Endodermal cell (in vitro differentiated cells): Measurements from ENCODE around the gene SEMG1. TPM values are rescaled to one million over a fixed set of nuclear protein-coding genes. Genes with fewer than 3 reads are reported as not detected.

Experiments
- DNase-seq: peaks from one replicate; pipeline ENCODE4 v3.0.0-alpha.2; 2017
- H3K27ac ChIP-seq: 2 replicates; pipeline ENCODE4 v1.5.1; 2013; ENCODE audit warnings: mild to moderate bottlenecking, low read depth, low read length, moderate library complexity
- H3K27me3 ChIP-seq: 2 replicates; pipeline ENCODE4 v1.6.1; 2013; ENCODE audit warnings: mild to moderate bottlenecking, low read length, moderate library complexity; ENCODE audit not compliant: insufficient read depth, control insufficient read depth, poor library complexity, severe bottlenecking
- H3K36me3 ChIP-seq: 2 replicates; pipeline ENCODE4 v1.7.0; 2013; ENCODE audit warnings: mild to moderate bottlenecking, low read length, moderate library complexity; ENCODE audit not compliant: control insufficient read depth, insufficient read depth
- H3K4me1 ChIP-seq: one replicate; pipeline ENCODE4 v1.7.0; 2013; ENCODE audit warnings: low read length; ENCODE audit not compliant: control insufficient read depth, insufficient read depth
- H3K4me3 ChIP-seq: 2 replicates; pipeline ENCODE4 v1.5.1; 2013; ENCODE audit warnings: mild to moderate bottlenecking, low read length, moderate library complexity
- H3K9ac ChIP-seq: 2 replicates; pipeline ENCODE4 v1.6.1; 2013; ENCODE audit warnings: mild to moderate bottlenecking, low read length, moderate library complexity; ENCODE audit not compliant: poor library complexity, severe bottlenecking; ENCODE audit errors: extremely low read depth
- H3K9me3 ChIP-seq: 2 replicates; pipeline ENCODE4 v1.6.1; 2013; ENCODE audit warnings: mild to moderate bottlenecking, low read length, moderate library complexity; ENCODE audit not compliant: control insufficient read depth
- H3K27ac Mint-ChIP-seq: 2 replicates; pipeline ENCODE4 v1.8.0; 2020; ENCODE audit warnings: mixed read lengths
- H3K27me3 Mint-ChIP-seq: 2 replicates; pipeline ENCODE4 v1.8.0; 2021; ENCODE audit warnings: mild to moderate bottlenecking, mixed read lengths; ENCODE audit not compliant: insufficient read depth
- H3K36me3 Mint-ChIP-seq: 2 replicates; pipeline ENCODE4 v1.8.0; 2020; ENCODE audit warnings: low read depth, mixed read lengths
- H3K4me1 Mint-ChIP-seq: 2 replicates; pipeline ENCODE4 v1.8.0; 2020; ENCODE audit warnings: mixed read lengths
- H3K4me3 Mint-ChIP-seq: 2 replicates; pipeline ENCODE4 v1.8.0; 2020; ENCODE audit warnings: mild to moderate bottlenecking, moderate library complexity, mixed read lengths
- H3K9me3 Mint-ChIP-seq: 2 replicates; pipeline ENCODE4 v1.8.0; 2020; ENCODE audit warnings: mild to moderate bottlenecking, mixed read lengths
- CTCF ChIP-seq: fragments of 200-600 bp; sonication (generic); conservative IDR thresholded peaks from 2 replicates; pipeline ENCODE4 v1.5.0; 2021; ENCODE audit warnings: antibody characterized with exemption, mild to moderate bottlenecking
- WGBS, 2 experiments: methylation state at CpG; one replicate each; pipeline versions ENCODE4 v1.1.5 to v1.1.7; 2013; ENCODE audit warnings: missing lambda C conversion rate in 2 of 2, mixed read lengths in 1 of 2; ENCODE audit not compliant: insufficient coverage in 1 of 2, insufficient read length in 1 of 2; 5-methylcytosine and 5-hydroxymethylcytosine counted together
- total RNA-seq, 2 donors: library from RNA; stranded (reverse); fragmentation: NEBNext Ultra II Directional in 1 of 2; extraction: Animal tissue kit (Norgen Biotek cat#: 25700) in 1 of 2; gene quantifications; 2 replicates in 1 of 2; 3 replicates in 1 of 2; pipeline ENCODE4 v1.2.1, GENCODE V29; 2021

The SEMG1 gene
- total RNA-seq, 2 donors from 2014 or later = 0.46 TPM; not detected in 1

- Mint-ChIP-seq H3K27ac (no peak overlapping the region), H3K9me3 (no peaks in the 10 kb centered on the region), H3K4me3 (no peak overlapping the region), H3K4me1 (no peaks in the 10 kb centered on the region), H3K27me3 (no peaks in the 10 kb centered on the region), H3K36me3 (no peaks in the 10 kb centered on the region)
- H3K9ac ChIP-seq = no peak overlapping the region
- WGBS, 2 experiments = 86 to 93% methylated on average over 2 to 3 of the region's 3 CpGs
- no peaks in the 10 kb centered on the region for H3K4me1 ChIP-seq
- H3K27me3 ChIP-seq = no peaks in the 10 kb centered on the region
- no peaks in the 10 kb centered on the region for H3K36me3 ChIP-seq
- no peak overlapping the region for H3K4me3 ChIP-seq
- DNase-seq = no peak
- H3K27ac ChIP-seq = no peak overlapping the region
- no peaks in the 10 kb centered on the region for H3K9me3 ChIP-seq
- no peak for TF ChIP-seq CTCF
Measured at GRCh38 chr20:45189861-45190260, 17.0 kb upstream of the SEMG1 start.

- no peak overlapping the region for H3K27ac Mint-ChIP-seq
- H3K9me3 Mint-ChIP-seq = no peaks in the 10 kb centered on the region
- H3K27me3 Mint-ChIP-seq = no peaks in the 10 kb centered on the region
- H3K4me1 ChIP-seq = no peaks in the 10 kb centered on the region
- no peaks in the 10 kb centered on the region for H3K36me3 ChIP-seq
- no peaks in the 10 kb centered on the region for H3K27me3 ChIP-seq
- no peak overlapping the region for H3K27ac ChIP-seq
- H3K9ac ChIP-seq = no peak overlapping the region
- DNase-seq = no peak
- H3K4me3 Mint-ChIP-seq = no peak overlapping the region
- TF ChIP-seq CTCF = no peak
- no peaks in the 10 kb centered on the region for H3K9me3 ChIP-seq
- H3K4me3 ChIP-seq = no peak overlapping the region
- H3K4me1 Mint-ChIP-seq = no peaks in the 10 kb centered on the region
- 87 to 100% methylated on average over 1 to 3 of the region's 3 CpGs for WGBS, 2 experiments
- H3K36me3 Mint-ChIP-seq = no peaks in the 10 kb centered on the region
Measured at GRCh38 chr20:45191926-45192325, 14.9 kb upstream of the SEMG1 start.

GRCh38 chr20:45193331-45193730, 13.5 kb upstream of the SEMG1 start:
- Mint-ChIP-seq H3K36me3 (no peaks in the 10 kb centered on the region), H3K27ac (no peak overlapping the region)

More at GRCh38 chr20:45193331-45193730, 13.5 kb upstream of the SEMG1 start:
- Mint-ChIP-seq H3K9me3 (no peaks in the 10 kb centered on the region), H3K27me3 (no peaks in the 10 kb centered on the region), H3K4me1 (no peaks in the 10 kb centered on the region), H3K4me3 (no peak overlapping the region)
- no peak for DNase-seq
- TF ChIP-seq CTCF = no peak
- H3K27ac ChIP-seq = no peak overlapping the region
- H3K9me3 ChIP-seq = no peaks in the 10 kb centered on the region
- H3K36me3 ChIP-seq = no peaks in the 10 kb centered on the region
- no peaks in the 10 kb centered on the region for H3K27me3 ChIP-seq
- no peaks in the 10 kb centered on the region for H3K4me1 ChIP-seq
- 91% methylated on average over 2 of the region's 2 CpGs; no CpG with 5 or more reads in 1 of the 2 experiments for WGBS, 2 experiments
- H3K4me3 ChIP-seq = no peak overlapping the region
- no peak overlapping the region for H3K9ac ChIP-seq
